RWPE2 (cell line): Measurements from ENCODE around the gene CACNB2.

Experiments used
- ATAC-seq: fragments of 200-7000 bp; cut with Tn5 transposase; 3 replicates; pipeline ENCODE4 v1.9.1; 2021; ENCODE audit warnings: low read depth
- DNase-seq: peaks from one replicate; pipeline ENCODE4 v3.0.0-alpha.2; 2020; ENCODE audit warnings: low spot score
- H3K27ac ChIP-seq: fragments of 450-650 bp; 2 replicates; pipeline ENCODE4 v1.5.1; 2017; ENCODE audit warnings: mild to moderate bottlenecking; ENCODE audit not compliant: poor library complexity, severe bottlenecking
- H3K27me3 ChIP-seq: fragments of 250-450 bp; sonication (Bioruptor Pico); 2 replicates; pipeline ENCODE4 v1.5.1; 2021; ENCODE audit warnings: mild to moderate bottlenecking, moderate library complexity; ENCODE audit not compliant: insufficient read depth, poor library complexity, severe bottlenecking
- H3K36me3 ChIP-seq: fragments of 250-450 bp; sonication (Bioruptor Pico); 2 replicates; pipeline ENCODE4 v1.5.1; 2020; ENCODE audit warnings: low read depth, mild to moderate bottlenecking, moderate library complexity
- H3K4me1 ChIP-seq: fragments of 250-450 bp; sonication (Bioruptor Pico); 2 replicates; pipeline ENCODE4 v1.5.1; 2021; ENCODE audit warnings: mild to moderate bottlenecking, moderate library complexity; ENCODE audit not compliant: insufficient read depth, poor library complexity, severe bottlenecking
- H3K4me3 ChIP-seq: fragments of 250-450 bp; sonication (Bioruptor Pico); 2 replicates; pipeline ENCODE4 v1.5.1; 2021; ENCODE audit warnings: mild to moderate bottlenecking, moderate library complexity; ENCODE audit not compliant: severe bottlenecking
- H3K9me3 ChIP-seq: fragments of 250-450 bp; sonication (Bioruptor Pico); 2 replicates; pipeline ENCODE4 v1.5.1; 2021; ENCODE audit warnings: mild to moderate bottlenecking, moderate library complexity; ENCODE audit not compliant: severe bottlenecking
- CTCF ChIP-seq: fragments of 450-650 bp; IDR thresholded peaks from one replicate; pipeline ENCODE4 v1.5.1; 2017; ENCODE audit warnings: mild to moderate bottlenecking, moderate library complexity; ENCODE audit not compliant: poor library complexity, severe bottlenecking

CACNB2 gene

GRCh38 chr10:18460032-18460431 is 319.8 kb downstream of the CACNB2 start:
- Histone ChIP-seq H3K27me3 (no peaks in the 10 kb centered on the region), H3K27ac (no peak overlapping the region), H3K36me3 (no peaks in the 10 kb centered on the region), H3K4me3 (no peak overlapping the region), H3K9me3 (no peaks in the 10 kb centered on the region), H3K4me1 (no peaks in the 10 kb centered on the region)
- DNase-seq (no peak), ATAC-seq (no peak)
- no peak for TF ChIP-seq CTCF

GRCh38 chr10:18463673-18464211 is 323.5 kb downstream of the CACNB2 start:
- Histone ChIP-seq H3K9me3 (no peaks in the 10 kb centered on the region), H3K4me1 (no peaks in the 10 kb centered on the region), H3K27ac (no peak overlapping the region), H3K4me3 (no peak overlapping the region), H3K36me3 (no peaks in the 10 kb centered on the region), H3K27me3 (no peaks in the 10 kb centered on the region)
- no peak for TF ChIP-seq CTCF
- ATAC-seq (no peak), DNase-seq (no peak)

GRCh38 chr10:18469125-18469524 is 328.9 kb downstream of the CACNB2 start:
- DNase-seq (no peak), ATAC-seq (no peak)
- Histone ChIP-seq H3K27me3 (no peaks in the 10 kb centered on the region), H3K4me3 (no peak overlapping the region), H3K36me3 (no peaks in the 10 kb centered on the region), H3K27ac (no peak overlapping the region), H3K9me3 (no peaks in the 10 kb centered on the region), H3K4me1 (no peaks in the 10 kb centered on the region)
- no peak for TF ChIP-seq CTCF

- Histone ChIP-seq H3K27me3 (no peaks in the 10 kb centered on the region), H3K4me1 (no peaks in the 10 kb centered on the region), H3K36me3 (no peaks in the 10 kb centered on the region), H3K4me3 (no peak overlapping the region), H3K27ac (no peak overlapping the region), H3K9me3 (no peaks in the 10 kb centered on the region)
- DNase-seq (no peak), ATAC-seq (no peak)
- TF ChIP-seq CTCF, result peak; percentile 22
Observed at GRCh38 chr10:18472977-18473376, 332.8 kb downstream of the CACNB2 start.

- TF ChIP-seq CTCF, result no peak
- Histone ChIP-seq H3K9me3 (no peaks in the 10 kb centered on the region), H3K4me1 (no peaks in the 10 kb centered on the region), H3K4me3 (no peak overlapping the region), H3K36me3 (no peaks in the 10 kb centered on the region), H3K27ac (no peak overlapping the region), H3K27me3 (no peaks in the 10 kb centered on the region)
- DNase-seq (no peak), ATAC-seq (no peak)
Observed at GRCh38 chr10:18473424-18474117, 333.3 kb downstream of the CACNB2 start.
